RPMI7951 (cell line): ENCODE results near the gene ATAT1. TPM values are rescaled to one million over a fixed set of nuclear protein-coding genes. Genes with fewer than 3 reads are reported as not detected.
A peak's percentile ranks its signal among the peaks of the same experiment; 100 is the strongest.
"Not testable (repeated sequence)": the region's sequence is repeated elsewhere in the genome, so short reads cannot be mapped to it uniquely, and the experiment has no call there.

Source experiments
- DNase-seq: peaks from one replicate; pipeline ENCODE4 v3.0.0-alpha.2; 2012; ENCODE audit warnings: low read depth
- total RNA-seq: library from RNA; depleted of rRNA; stranded (reverse); fragments of >200 nt; shearing (Covaris generic); gene quantifications from 2 replicates; pipeline ENCODE4 v1.2.3, GENCODE V29; 2014

The ATAT1 gene
- total RNA-seq, 1 experiment from 2014 or later: 11.3 TPM

DNA sequence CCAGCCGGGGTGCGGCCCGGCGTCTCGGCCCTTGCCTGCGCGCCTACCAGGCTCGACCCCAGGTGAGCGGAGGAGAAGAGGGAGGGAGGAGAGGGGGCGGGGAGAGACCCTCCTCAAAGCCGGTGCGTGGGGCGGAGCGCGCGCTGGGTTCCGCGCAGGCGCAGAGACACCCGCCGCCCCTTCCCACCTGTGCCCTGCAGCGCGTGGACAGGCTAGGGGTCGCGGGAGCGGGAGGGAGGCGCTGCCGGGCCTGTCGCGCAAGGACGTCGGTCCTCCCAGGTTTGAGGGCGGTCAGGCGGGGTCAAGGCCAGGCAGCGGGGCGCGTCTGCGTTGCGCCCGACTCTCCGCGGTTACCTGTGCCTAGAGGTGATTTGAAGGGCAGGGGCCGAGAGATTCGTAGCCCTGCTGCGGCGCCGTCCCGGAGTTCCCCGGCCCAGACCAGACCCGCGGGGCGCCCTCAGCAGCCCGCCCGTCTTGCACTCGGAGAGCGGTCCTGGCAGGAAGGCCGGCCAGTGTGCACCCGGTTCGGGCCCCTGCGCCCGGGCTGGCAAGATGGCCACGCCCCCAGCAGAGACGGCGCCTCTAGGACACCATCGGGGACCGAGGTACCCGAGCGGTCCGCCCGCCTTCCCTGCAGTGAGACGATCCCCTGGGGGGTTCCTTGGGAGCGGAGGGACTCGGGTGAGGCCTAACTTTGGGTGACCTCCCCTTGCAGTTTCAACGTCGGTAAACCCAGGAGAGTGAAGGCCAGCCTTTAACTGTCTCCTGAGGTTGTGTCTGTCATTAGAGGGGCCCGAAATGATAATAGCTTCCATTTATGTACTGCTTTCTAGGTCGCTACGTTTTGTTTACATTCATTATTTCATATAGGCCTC is 20.8 kb downstream of the ATAT1 start:
- peak; percentile 68 for DNase-seq

DNA sequence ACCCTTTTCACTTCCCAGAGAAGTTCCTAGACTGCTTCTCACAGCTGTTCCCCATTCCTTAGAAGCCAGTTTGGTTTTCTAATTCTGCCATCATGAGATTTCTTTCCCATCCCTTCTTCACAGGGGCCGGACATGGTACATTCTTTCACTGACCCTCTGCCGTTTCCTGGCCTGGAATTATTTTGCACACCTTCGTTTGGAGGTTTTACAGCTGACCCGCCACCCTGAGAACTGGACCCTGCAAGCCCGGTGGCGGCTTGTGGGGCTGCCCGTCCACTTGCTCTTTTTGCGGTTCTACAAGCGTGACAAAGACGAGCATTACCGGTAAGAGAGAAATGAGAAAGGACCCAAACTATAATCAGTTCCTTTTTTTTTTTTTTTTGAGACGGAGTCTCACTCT is 24.5 kb downstream of the ATAT1 start:
- DNase-seq: no peak

DNA sequence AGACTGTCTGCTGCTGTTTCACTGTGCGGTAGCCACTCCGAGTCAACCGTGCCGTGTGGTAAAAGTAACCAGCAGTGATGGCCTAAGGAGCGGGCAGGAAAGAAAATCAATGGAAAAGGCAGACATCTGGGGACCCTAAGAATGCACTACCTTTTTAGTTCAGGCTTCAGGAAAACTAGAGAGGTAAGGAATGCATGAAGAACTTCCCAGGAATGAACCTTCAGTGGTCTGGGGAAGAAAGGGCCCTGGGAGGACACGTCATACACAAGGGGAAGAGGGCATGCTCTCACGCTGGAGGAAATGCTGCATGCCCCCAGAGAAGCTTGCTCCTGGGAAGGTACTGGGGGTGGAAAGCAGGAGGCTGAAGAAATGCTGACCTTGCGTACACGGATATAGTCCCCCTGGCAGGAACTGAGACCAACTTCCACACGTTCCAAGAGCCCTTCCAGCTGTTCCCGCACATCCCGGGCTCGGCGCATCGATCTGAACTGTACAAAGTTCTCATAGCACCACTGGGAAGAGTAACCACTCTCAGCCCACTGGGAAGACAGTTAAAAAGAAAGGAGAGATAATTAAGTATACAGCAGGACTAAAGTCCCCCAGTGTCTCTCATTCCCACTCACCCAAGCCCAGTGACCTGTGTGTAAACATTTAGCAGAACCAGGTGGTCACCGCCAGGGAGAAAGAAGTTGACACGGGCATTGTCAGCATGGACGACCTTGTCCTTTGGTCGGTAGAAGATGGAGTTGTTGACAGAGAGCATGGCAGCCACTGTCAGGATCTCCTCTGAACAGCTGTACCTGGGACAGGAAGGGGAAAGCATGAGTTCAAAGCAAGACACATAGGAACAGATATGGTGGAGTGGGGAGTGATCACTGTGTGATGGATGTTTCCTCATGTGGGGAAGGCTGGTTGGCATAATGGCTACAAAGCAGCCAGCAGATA is 28.4 kb downstream of the ATAT1 start:
- DNase-seq: no peak

DNA sequence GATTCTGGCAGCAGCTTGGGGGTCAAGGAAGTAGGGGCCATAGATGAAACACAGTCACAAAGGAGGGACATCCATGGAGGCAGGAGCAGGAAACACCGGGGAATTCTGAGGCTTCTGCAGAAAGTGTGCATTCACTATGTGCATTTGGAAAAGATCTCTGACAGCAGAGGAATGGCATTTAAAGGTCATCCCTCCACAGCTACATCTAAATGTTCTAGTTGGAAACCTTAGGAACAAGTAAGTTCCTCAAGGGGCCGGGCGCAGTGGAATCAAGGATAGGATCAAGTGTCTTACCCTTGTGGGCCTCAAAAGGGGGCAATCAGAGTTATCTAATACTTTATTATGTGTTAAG is 29.0 kb downstream of the ATAT1 start:
- no peak for DNase-seq

DNA sequence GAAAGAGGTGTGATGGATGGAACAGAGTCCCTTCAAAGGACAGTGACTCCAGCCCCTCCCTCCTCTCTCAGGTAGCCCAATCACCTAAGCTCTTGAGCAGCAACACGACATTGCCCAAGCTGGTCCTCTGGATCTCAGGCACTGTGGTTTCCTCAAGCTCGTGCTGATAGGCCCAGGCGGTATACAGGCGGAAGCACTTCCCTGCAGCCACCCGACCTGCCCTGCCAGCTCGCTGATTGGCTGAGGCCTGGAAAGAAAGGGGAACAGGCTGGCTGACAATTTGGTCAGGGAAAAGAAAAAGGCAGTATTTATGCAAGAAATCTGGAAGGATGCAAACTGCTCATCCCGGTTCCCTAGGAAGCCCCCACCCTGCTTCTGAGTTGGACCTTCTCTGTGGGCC is 29.8 kb downstream of the ATAT1 start:
- no peak for DNase-seq

DNA sequence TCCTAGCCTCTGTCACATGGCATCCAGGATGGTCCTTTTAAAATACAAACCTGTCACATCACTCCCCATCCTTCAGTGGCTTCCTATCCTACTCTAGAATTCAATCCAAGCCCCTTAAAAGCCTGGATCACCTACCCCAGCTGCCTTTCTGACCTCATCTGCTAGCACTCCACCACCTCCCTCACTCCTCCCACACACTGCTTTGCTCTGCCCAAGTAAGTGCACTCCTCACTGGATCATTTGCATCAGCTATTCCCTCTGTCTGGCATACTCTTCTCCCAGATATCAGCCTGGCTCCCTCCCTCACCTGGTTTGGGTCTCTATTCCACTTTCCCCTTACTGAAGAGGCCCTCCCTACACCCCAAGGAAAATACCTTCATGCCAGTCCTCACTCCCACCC is 30.8 kb downstream of the ATAT1 start:
- DNase-seq: no peak

DNA sequence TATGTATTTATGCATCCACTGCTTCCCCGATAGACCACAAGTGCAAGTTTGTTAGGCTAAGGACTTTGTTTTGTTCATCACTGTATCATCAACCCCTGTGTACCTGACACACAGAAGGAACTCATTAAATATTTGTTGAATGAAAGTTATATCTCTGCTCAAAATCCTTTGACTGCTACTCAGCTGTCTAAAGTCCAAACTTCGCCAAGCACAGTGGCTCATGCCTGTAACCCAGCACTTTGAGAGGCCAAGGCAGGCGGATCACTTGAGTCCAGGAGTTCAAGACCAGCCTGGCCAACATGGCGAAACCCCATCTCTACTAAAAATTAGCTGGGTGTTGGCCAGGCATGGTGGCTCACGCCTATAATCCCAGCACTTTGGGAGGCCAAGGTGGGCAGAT is 31.2 kb downstream of the ATAT1 start:
- not testable (repeated sequence) for DNase-seq

DNA sequence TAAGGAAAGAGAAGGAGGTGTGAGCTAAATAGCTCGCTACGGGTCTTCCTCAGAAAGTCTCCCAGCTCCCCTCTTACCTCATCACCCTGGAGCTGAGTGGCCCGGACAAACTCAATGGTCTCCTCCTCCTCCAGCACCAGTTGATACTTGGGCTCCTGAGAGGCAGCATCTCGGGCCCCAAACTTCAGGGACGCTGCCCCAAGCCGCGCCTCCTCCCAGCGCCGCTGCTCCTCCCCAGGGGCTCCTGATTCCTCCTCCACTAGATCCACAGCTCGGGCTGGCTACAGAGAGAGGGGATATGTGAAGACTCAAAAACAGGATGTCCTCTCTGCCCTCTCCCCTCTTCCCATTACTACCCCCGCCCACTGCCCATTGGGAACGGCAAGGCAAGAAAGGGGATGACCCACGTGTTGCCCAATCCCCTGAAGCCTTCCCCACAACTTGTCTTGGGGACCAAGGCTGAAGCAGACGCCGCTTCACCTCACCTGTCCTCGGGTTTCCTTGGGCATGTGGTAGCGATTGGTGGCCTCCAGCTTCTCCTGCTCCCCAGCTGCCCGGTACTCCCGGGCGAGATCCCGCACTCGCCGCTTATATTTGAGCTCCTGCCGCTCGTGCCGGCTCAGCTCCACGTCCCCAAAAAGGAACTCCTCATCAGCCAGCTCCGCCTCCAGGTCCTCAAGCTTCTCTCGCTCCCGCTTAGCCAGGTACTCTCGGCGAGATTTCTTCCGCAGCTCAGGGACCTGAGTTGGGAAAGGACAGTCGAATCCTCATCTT is 38.5 kb downstream of the ATAT1 start:
- no peak for DNase-seq

DNA sequence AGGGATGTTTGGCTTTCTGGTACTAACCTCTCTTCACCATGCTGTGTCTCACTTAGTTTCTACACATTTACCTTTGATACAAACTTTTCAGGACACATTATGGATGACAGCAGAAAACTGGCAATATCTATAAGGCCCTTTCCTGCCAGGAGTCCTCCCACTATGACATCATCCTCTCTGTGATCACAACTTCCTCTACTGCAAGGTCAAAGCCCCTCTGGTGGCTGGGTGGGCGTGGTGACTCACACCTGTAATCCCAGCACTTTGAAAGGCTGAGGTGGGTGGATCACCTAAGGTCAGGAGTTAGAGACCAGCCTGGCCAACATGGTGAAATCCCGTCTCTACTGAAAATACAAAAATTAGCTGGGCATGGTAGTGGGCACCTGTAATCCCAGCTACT is 39.6 kb downstream of the ATAT1 start:
- not testable (repeated sequence) for DNase-seq

DNA sequence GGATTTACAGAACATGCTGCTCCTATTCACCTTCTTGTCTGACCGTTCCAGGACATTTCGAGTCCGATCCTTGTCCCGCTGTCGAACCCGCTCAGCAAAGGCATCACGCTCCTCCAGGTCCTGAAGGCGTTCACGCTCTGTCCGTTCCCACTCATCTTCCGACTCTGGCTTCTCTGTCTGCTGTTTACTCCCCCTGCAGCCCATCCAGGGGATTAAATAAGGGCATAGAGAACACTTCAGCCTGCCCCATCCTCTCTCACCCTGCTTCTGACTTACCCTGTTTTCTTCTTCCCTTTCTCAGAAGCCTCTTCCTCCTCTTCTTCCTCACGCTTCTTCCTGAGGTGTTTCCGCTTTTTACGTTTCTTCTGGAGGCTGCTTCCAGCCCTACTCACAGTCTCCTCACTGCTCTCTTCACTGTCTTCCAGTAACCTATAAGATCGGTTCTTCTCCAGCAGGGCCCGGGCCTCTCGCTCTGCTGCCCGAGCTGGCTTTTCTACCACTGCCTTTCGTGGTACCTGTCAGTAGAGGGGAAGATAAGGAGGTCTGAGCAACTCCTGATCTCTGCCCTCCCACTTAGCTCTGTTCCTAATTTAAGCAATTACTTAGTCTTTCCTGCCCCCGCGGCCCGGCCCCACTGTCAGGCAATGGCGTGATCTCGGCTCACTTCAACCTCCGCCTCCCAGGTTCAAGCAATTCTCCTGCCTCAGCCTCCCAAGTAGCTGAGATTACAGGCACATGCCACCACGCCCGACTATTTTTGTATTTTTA is 44.3 kb downstream of the ATAT1 start:
- no peak for DNase-seq

DNA sequence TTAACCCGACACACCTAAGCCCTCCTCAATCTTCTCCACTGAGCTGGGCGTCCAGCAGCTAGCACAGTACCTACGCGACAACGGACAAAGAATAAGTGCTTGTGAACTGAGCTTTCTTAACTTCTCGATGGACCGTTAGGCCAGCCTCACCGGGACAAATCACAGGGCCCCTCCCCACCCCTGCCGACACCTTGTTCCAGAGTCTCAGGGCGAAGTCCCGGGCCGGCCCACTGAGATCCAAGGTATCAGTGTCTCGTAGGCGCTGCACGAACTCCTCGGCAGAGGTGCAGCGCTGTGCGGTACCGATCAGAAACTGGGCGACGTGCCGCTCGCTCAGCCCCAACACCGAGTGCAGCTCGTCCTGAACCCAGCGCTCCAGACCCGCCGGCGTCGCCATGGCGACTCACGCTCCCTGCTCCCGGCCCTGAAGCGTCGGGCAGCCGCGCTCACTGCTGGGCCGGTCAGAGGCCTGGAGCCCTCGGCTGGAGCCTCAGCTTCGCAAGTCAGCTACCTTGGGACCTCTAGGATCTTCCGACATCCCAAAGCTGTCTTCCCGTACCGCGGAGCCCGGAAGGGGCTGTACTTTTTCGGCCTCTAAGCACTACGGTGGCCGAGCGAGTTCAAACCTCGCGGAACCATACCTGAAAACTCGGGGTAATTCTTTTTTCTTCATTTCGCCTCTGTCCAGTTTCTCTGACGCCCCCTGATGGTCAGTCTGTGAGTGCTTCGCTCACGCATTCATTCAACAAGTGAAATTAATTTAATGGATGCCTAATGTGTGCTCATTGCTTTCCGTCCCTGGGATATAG is 46.0 kb downstream of the ATAT1 start, which contains the start of gene DHX16:
DHX16 (minus strand) TSS at position 562 of the 809 bp plus-strand sequence; CDS start at position 397, 165 bp downstream.
- DNase-seq: peak; percentile 99

DNA sequence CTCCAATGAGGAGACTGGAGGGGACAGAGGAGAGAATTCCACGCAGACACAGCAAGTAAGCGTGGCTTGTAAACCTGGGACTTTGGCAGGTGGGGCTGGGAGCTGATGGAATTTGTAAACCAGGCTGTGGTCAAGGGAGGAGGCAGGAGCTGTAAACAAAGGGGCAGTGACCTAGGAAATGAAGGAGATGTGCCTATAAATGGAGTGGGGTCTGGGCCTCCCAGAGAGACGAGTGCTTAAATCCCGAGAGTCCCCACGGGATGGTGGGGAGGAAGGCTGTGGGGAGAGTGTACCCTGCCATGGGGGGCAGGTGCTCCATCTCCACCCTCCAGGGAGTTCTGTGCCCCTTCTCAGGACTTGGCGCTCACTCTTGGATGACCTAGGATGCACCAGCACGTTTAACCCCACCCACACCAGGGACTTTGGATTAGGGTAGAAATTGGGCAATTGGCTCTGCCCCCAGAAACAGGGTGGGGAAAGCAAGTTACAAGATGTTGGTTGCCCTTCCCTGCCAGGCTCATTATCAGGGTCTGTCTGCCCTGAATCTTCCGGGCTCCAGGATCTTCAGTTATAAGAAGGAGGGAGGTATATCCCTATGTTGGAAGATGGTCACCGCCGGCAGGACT is 50.1 kb downstream of the ATAT1 start:
- DNase-seq: no peak

DNA sequence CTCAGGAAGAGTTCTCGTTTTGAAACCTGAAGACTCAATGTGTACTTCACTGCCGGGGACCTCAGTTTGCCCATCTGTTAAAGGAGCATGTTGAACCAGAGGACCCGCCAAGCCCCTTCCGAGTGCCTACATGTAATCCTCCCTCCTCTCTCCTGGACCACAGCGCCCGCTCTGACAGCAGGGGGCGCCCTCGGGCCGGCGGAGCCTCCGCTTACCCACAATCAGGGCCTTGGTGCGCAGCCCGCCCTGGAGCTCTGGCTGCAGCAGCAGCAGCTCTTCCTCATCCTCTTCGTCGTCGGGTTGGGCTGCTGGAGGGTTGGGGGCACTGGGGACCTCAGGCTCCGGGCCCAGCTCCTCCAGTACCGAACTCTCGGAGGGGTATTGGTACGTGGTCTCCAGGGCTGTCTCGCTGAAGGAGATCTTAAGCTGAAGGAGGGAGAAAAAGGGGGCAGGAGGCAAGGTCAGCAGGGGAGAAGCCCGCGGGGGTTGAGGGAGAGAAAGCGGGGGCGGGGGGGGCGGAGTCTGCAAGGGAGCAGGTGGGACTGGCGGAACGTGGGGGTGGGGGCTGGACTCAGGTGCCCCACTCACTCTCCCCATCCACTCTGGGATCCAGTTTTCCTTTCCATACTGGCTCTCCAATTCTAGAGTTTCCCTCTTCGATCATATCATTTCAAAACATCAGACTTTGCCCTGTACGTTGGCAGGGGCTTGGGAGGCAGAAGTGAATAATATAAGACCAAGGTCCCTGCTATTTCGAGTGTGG is 52.5 kb downstream of the ATAT1 start:
- DNase-seq: peak; percentile 64

DNA sequence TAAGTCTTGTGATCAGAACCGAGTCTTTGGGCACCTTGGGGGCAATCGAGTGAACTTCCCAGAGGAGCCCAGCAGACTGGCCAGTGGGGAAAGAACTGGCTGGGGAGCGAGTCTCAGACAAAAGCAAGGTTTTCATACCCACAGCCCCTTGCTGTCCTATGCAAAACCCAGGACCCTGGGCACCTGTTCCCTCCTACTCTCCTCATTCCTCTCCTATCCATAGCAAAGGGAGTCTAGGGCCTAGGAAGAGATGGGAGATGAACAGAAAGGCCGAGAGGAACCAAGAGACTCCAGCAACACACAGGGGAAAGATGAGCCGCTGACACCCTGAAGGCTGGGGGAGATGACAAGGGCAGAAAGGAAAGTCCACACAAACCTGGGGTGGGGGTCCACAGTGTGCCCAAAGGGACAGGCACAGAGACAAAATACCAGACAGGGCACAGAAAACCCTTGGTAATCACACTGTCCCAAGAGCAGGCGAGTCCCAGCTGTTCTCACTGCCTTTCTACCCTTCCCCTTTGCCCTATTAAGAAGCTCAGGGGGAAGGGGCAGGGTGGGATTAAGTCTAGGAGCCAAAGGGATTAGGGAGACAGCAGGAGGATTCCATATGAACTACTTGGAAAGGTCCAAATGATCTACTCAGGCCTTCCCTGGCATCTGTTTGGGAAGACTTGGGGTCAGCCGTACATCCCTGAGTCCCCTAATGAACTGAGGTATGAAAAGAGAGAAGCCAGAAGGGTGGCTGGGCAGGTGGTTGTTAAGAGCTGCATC is 53.3 kb downstream of the ATAT1 start:
- no peak for DNase-seq

DNA sequence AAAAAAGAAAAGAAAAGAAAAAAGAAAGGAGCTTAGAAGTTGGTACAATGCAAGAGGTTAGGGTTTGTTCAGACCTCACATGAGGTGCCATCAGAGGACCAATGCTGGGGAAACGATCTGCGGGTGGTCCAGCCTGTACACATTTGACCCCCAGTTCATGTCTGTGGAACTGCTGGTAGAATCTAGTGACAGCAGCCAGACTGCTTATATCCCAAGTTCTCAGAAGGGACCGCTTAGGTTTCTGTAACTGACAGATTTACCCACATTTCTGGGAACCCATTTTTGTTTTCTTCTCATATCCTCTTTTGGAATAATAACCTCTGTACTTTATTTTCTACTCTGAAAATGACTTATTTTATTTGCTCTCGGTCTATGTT is 55.1 kb downstream of the ATAT1 start:
- no peak for DNase-seq

DNA sequence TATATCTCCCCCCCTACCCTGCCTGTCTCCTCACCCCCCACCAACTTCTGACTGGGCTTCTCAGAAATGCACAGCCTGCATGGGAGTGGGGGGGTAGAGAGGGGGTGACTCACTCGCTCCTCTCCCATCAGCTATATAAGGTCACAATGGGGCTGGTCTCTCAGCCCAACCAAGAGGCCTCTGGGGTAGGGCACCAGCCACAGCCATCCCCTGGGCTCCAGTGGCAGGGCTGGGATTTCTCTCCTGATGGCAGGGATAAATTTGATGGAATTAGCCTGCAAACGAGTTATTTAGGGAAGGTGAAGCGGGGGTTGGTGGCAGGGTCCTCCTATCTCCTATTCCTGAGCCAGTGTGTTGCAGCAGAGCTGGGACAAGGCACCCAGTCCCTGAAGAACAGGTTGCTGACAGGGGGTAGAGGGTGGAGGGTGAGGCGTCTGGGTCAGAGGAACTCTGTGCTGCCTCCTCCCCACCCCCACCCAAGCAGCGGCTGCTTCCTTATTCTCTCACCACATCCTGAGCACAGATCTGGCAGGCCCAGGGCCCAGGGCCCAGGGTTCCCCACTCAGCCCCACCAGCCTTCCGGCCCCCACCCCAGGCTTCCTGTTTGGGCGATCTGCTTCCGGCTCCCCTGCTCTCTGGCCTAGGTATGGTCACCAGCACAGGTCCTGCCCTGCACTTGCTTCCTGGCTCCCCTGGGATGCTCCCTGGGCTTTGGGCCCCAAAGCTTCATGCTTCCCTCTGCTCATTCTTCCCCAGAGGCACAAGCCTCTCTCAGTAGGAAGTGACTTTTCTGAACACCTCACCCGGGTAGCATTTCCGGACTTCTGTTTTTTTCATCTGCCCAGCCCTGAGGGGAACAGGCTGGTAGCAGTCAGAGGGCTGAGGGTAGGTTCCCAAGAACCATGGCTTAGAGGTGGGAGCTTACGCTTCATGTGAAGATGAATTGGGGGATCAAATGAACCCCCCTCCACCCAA is 55.8 kb downstream of the ATAT1 start:
- peak; percentile 84 for DNase-seq
